Hematopoietic multipotent progenitor cell treated with erythropoietin and hydrocortisone succinate and interleukin-3 and kit ligand, for 4 days (in vitro differentiated cells): ENCODE measurements around the gene ADAT3.
"Not testable (repeated sequence)": the region's sequence is repeated elsewhere in the genome, so short reads cannot be mapped to it uniquely, and the experiment has no call there.

Experiments
- DNase-seq: peaks from one replicate; pipeline ENCODE4 v3.0.0-alpha.2; 2015

Gene ADAT3

DNA sequence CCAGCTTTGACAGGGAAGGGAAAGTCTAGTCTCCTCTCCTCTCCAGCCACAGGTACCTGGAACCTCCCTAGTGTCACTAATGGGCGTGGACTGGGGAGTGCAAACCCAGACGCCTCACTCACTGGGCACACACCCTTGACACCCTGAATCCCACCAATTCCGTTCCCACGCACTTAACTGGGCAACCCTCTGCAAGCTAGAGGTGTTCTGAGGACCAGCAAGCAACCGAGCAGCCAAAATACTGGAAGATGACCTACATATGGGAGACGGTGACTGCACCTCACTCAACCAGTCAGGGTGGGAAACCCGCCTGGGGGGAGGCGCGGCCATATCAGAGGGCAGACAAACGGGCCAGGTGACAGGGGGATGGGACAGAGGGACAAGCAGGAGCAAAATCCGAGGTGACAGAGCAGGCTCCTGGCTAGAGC lies 20.9 kb upstream of the ADAT3 start:
- DNase-seq, result no peak

GRCh38 chr19:1884719-1885334 lies 20.4 kb upstream of the ADAT3 start:
- no peak for DNase-seq

DNA sequence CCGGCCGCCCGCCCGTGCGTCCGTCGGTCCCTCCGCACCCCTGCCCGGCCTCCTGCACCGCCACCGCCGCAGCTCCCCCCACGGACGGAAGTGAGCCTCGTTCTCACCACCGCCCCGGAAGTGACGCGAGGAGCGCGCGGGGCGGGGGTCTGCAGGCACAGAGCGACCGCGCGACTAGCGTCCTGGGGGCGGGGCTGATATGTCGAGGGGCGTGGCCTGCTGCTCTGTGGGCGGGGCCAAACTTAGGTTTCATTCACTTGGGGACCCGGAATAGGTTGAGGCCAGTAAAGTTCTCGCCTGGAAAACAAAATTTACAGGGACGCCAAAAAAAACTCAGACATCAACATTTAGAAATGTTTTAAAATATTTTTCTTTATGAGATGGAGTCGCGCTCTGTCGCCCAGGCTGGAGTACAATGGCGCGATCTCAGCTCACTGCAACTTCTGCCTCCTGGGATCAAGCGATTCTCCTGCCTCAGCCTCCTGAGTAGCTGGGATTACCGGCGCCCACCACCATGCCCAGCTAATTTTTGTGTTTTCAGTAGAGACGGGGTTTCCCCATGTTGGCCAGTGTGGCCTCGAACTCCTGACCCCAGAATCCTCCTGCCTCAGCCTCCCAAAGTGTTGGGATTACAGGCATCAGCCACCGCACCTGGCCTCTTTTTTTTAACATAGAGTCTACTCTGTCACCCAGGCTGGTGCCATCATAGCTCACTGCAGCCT lies 19.6 kb upstream of the ADAT3 start, which contains the start of gene ABHD17A:
ABHD17A (minus strand) TSS at position 99 of the 722 bp plus-strand sequence. CDS start 3,930 bp downstream, outside the sequence.
- DNase-seq, result peak; percentile 97

- not testable (repeated sequence) for DNase-seq
These were observed 18.8 kb upstream of the ADAT3 start for GRCh38 chr19:1886360-1886759.

- DNase-seq, result no peak
These were observed 16.8 kb upstream of the ADAT3 start for GRCh38 chr19:1888385-1888784.

- DNase-seq, result no peak
These were observed 15.3 kb upstream of the ADAT3 start for GRCh38 chr19:1889907-1890306.

- no peak for DNase-seq
These were observed 11.4 kb upstream of the ADAT3 start for GRCh38 chr19:1893791-1894190.

DNA sequence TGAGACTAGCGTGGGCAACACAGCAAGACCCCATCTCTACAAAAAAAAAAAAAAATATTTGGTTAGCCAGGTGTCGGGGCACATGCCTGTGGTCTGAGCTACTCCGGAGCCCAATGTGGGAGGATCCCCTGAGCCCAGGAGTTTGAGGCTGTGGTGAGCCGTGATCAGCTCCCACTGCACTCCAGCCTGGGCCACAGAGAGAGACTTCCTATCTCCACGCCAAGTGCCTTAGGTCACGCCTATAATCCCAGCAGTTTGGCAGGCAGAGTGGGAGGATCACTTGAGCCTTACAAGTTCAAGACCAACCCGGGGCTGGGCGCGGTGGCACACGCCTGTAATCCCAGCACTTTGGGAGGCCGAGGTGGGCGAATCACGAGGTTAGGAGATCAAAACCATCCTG lies 8.7 kb upstream of the ADAT3 start:
- DNase-seq, result peak; percentile 47

GRCh38 chr19:1901940-1902404 lies 3.2 kb upstream of the ADAT3 start:
- DNase-seq, result no peak

- no peak for DNase-seq
These were observed 2.3 kb upstream of the ADAT3 start for GRCh38 chr19:1902923-1903322.

GRCh38 chr19:1904860-1905109 lies 414 bp upstream of the ADAT3 start:
- no peak for DNase-seq

GRCh38 chr19:1905863-1906375 lies 720 bp downstream of the ADAT3 start:
- DNase-seq, result no peak

- DNase-seq, result no peak
These were observed 1.9 kb downstream of the ADAT3 start for GRCh38 chr19:1906985-1907562.

DNA sequence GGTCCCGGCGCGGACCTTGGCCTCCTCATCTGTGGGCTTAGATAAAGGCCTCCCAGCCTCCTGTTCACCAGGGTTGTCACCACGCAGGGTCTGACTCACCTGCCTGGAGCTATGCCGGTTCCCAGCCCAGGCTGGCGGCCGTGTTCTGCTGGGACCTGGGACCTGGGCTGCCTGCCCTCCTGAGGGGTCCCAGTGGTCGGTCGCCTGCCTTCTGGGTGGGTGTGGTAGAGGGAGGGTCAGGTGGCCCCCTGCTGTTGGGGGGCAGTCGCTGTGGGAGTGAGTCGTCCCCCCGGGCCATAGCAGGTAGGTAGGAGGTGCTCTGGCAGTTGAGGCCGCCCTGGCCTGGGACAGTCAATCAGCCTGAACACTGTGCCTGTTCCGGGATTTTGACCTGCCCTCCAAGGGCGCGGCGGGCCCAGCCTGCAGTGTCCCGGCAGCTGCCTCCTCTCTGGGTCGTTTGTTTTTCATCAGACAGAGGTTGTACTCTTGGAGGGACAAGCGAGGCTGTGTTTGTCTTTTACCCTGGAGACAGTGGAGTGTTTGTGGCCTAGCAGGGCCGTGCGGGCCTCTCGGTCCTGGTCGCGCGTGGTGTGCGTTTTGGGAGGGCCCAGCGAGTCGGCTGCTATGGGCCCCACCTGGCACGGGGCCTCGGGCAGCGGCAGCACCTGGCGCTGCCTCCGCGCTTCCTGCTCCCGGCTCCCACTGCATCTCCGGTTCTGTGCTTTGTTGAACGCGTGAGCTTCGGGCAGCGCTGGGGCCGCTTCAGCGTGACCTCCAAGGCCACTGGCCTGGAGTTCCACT lies 2.6 kb downstream of the ADAT3 start:
- no peak for DNase-seq

GRCh38 chr19:1908364-1908678 lies 3.1 kb downstream of the ADAT3 start:
- DNase-seq, result no peak

- peak; percentile 49 for DNase-seq
These were observed 4.5 kb downstream of the ADAT3 start for GRCh38 chr19:1909761-1910080.

GRCh38 chr19:1910177-1910576 lies 5.0 kb downstream of the ADAT3 start:
- no peak for DNase-seq

GRCh38 chr19:1911098-1911497 lies 5.9 kb downstream of the ADAT3 start:
- no peak for DNase-seq

DNA sequence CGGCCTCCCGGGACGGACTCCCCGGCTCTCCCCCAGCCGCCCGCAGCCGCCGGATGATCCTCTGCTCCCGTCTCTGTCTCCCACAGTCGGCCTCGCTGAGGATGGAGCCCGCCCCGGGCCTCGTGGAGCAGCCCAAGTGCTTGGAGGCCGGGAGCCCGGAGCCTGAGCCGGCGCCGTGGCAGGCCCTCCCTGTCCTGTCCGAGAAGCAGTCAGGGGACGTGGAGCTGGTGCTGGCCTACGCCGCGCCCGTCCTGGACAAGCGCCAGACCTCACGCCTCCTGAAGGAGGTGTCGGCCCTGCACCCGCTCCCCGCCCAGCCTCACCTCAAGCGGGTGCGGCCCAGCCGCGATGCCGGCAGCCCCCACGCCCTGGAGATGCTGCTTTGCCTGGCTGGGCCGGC lies 6.8 kb downstream of the ADAT3 start:
- DNase-seq, result no peak

DNA sequence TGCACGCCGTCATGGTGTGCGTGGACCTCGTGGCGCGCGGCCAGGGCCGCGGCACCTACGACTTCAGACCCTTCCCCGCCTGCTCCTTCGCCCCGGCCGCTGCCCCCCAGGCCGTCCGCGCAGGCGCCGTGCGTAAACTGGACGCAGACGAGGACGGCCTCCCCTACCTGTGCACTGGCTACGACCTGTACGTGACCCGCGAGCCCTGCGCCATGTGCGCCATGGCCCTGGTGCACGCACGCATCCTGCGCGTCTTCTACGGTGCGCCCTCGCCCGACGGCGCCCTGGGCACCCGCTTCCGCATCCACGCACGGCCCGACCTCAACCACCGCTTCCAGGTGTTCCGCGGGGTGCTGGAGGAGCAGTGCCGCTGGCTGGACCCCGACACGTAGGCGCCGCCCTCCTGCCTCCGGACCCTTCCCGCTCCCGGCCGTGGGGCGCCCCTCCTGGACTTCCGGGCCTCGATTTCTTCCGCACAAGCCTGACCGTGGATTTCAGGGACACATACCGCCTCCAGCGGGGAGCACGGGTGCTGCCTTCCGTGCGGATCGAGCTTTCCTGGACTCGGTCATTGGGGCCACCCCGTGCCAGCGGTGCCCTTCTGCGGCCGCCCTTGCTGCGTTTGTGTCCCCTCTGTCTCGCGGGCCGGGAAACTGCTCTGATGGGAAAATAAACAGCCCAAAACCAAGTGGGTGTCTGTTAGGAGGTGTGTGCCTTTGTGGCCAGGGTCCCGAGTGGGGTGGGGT lies 7.7 kb downstream of the ADAT3 start:
- DNase-seq, result no peak

DNA sequence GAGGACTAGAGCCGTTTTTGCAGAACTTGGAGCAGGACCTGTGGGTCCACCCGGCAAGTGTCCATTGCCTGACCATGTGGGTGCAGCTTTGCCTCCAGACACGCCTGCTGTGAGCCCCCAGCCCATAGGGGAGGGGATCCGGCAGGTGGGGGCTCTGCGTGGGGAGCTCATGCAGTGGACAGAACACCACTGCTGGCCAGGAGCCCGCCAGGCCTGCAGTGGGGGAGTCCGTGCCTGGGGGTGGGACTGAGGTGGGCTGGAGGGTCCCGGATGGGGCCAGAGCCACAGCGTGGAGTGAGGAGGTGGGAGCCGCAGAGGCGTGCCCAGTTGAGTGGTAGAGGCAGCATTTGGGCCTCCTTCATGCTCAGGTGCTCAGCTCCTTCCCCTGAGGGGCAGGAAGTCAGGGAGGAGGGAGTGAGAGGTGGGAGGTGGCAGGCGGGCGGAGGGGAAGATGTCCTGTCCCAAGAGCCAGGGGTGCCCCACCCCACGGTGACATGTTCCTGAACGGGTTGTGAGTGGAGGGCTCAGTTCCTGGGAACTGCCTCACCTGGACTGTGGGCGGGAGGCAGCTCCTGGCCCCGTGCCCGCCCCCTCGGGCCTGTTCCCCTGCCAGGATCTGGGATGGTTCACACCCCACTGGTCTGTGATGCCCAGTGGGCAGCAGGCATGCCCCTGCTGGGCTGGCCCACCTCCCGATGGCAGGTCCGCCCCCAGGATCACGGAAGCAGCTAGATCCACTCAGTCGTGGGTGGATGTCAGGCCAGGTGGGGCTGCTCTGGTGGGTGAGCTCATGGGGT lies 8.8 kb downstream of the ADAT3 start:
- DNase-seq, result no peak

GRCh38 chr19:1914826-1915341 lies 9.7 kb downstream of the ADAT3 start:
- no peak for DNase-seq
